H1 (cell line): ENCODE measurements around the gene ARL2BP. TPM values are rescaled to one million over a fixed set of nuclear protein-coding genes. Genes with fewer than 3 reads are reported as not detected.

Experiments
- ATF2 ChIP-seq: IDR thresholded peaks from 2 replicates; pipeline ENCODE4 v1.6.1; 2012; ENCODE audit warnings: low read length, inconsistent platforms
- CBX5 ChIP-seq: fragments of 300-800, 300-1000 bp; sonication (generic); IDR thresholded peaks from 2 replicates; pipeline ENCODE4 v1.7.1; 2016; ENCODE audit warnings: antibody characterized with exemption, low read length, low read depth
- CBX8 ChIP-seq: fragments of 300-800, 300-1000 bp; sonication (generic); IDR thresholded peaks from 2 replicates; pipeline ENCODE4 v1.7.1; 2016; ENCODE audit warnings: low read depth, low read length, borderline replicate concordance
- CREB1 ChIP-seq: IDR thresholded peaks from 2 replicates; pipeline ENCODE4 v1.6.1; 2012; ENCODE audit warnings: inconsistent platforms
- FOSL1 ChIP-seq: IDR thresholded peaks from 2 replicates; pipeline ENCODE4 v1.6.1; 2011; ENCODE audit warnings: mild to moderate bottlenecking, low read depth, low read length, moderate library complexity; ENCODE audit not compliant: insufficient read depth
- GABPA ChIP-seq: IDR thresholded peaks from 2 replicates; pipeline ENCODE4 v1.6.1; 2011; ENCODE audit warnings: mild to moderate bottlenecking, low read length, moderate library complexity, borderline replicate concordance; ENCODE audit not compliant: insufficient read depth
- KDM1A ChIP-seq: fragments of 200-600, 300-600 bp; sonication (generic); IDR thresholded peaks from 2 replicates; pipeline ENCODE4 v1.7.1; 2016; ENCODE audit warnings: mild to moderate bottlenecking, low read length, borderline replicate concordance
- POLR2AphosphoS5 ChIP-seq: IDR thresholded peaks from 2 replicates; pipeline ENCODE4 v1.6.1; 2011; ENCODE audit warnings: low read depth, low read length
- RAD21 ChIP-seq, 2 experiments: IDR thresholded peaks in 1 of 2; conservative IDR thresholded peaks in 1 of 2; 2 replicates each; pipeline ENCODE4 v1.6.1; 2011; ENCODE audit warnings: low read depth in 2 of 2, low read length in 2 of 2, improper control_type of control experiment in 1 of 2, inconsistent platforms in 1 of 2, mild to moderate bottlenecking in 1 of 2, moderate library complexity in 1 of 2
- SP1 ChIP-seq: IDR thresholded peaks from 2 replicates; pipeline ENCODE4 v1.6.1; 2011; ENCODE audit warnings: low read depth, low read length
- TAF1 ChIP-seq: IDR thresholded peaks from 2 replicates; pipeline ENCODE4 v1.6.1; 2011; ENCODE audit warnings: mild to moderate bottlenecking, low read depth, low read length
- TBP ChIP-seq: IDR thresholded peaks from 2 replicates; pipeline ENCODE4 v1.6.1; 2011; ENCODE audit warnings: low read depth, low read length, improper control_type of control experiment
- TCF12 ChIP-seq: IDR thresholded peaks from 2 replicates; pipeline ENCODE4 v1.6.1; 2011; ENCODE audit warnings: low read depth, mild to moderate bottlenecking, low read length
- TEAD4 ChIP-seq: IDR thresholded peaks from 2 replicates; pipeline ENCODE4 v1.6.1; 2012; ENCODE audit warnings: low read depth, low read length, inconsistent platforms, mixed read lengths
- YY1 ChIP-seq: IDR thresholded peaks from 2 replicates; pipeline ENCODE4 v1.6.1; 2011; ENCODE audit warnings: low read depth, mild to moderate bottlenecking, low read length
- polyA plus RNA-seq, 7 experiments: library from polyadenylated mRNA; depleted of rRNA in 3 of 7; stranded (reverse) in 5 of 7; unstranded in 2 of 7; fragments of >200 nt in 5 of 7; fragments of 200-250 nt in 2 of 7; gene quantifications; 1 replicate in 5 of 7; 2 replicates in 1 of 7; 4 replicates in 1 of 7; pipeline versions ENCODE4 v1.2.1 to v1.2.3, GENCODE V29; 2011 to 2013; ENCODE audit warnings: missing spikeins in 2 of 7, mixed read lengths in 2 of 7
- total RNA-seq: library from RNA; stranded (reverse); fragmentation: NEBNext Ultra II Directional; extraction: Animal tissue kit (Norgen Biotek cat#: 25700); gene quantifications from 2 replicates; pipeline ENCODE4 v1.2.1, GENCODE V29; 2021

Gene ARL2BP
- total and polyA plus RNA-seq, 2 of the 8 experiments (the other 6 are each of a cell fraction or from before 2014, with no cell fraction given) = 13.6 to 18.3 TPM

- peak; percentile 6 to 12; a peak in 1 of 4 replicates for TF ChIP-seq RAD21 (IDR thresholded peaks at IDR 0.05 in 1 of 2, conservative IDR thresholded peaks at IDR 0.05 in 1 of 2; ENCODE audit: low read depth in 2 of 2, low read length in 2 of 2)
- TF ChIP-seq TCF12 = no peak
- peak; percentile 63; the same call in 1 of the 2 replicates for TF ChIP-seq SP1
- TF ChIP-seq TAF1 = peak; percentile 78
- 0 out of 2 replicates have a peak, but pooled peaks have one; percentile 9 for TF ChIP-seq YY1
- no peak for TF ChIP-seq CBX5
- TF ChIP-seq KDM1A = no peak
- peak; percentile 59; the same call in 1 of the 2 replicates for TF ChIP-seq CREB1
- no peak for TF ChIP-seq GABPA
- 0 out of 2 replicates have a peak, but pooled peaks have one; percentile 58 for TF ChIP-seq ATF2
- TF ChIP-seq POLR2AphosphoS5 = peak; percentile 79
- no peak for TF ChIP-seq CBX8
- TF ChIP-seq FOSL1 = no peak
- 0 out of 2 replicates have a peak, but pooled peaks have one; percentile 17 for TF ChIP-seq TEAD4
- TF ChIP-seq TBP = peak; percentile 46; the same call in 1 of the 2 replicates
Observed at GRCh38 chr16:57244767-57245471, at the start of gene ARL2BP (continued).
